Fibroblast of lung (primary cell): Measurements from ENCODE around the gene AGAP4. TPM values are rescaled to one million over a fixed set of nuclear protein-coding genes. Genes with fewer than 3 reads are reported as not detected.
"Not testable (repeated sequence)": the region's sequence is repeated elsewhere in the genome, so short reads cannot be mapped to it uniquely, and the experiment has no call there.

Experiments used
- DNase-seq, 2 donors: peaks; one replicate each; pipeline versions ENCODE4 v3.0.0 to v3.0.0-alpha.2; 2010; ENCODE audit warnings: low read depth in 2 of 2
- H2AFZ ChIP-seq: 2 replicates; pipeline ENCODE4 v1.5.1; 2012; ENCODE audit warnings: low read length, control low read depth, inconsistent platforms
- H3K27ac ChIP-seq: 2 replicates; pipeline ENCODE4 v1.5.1; 2011; ENCODE audit warnings: low read length, control low read depth; ENCODE audit not compliant: insufficient read depth
- H3K27me3 ChIP-seq: 2 replicates; pipeline ENCODE4 v1.5.1; 2011; ENCODE audit warnings: mild to moderate bottlenecking, low read length; ENCODE audit not compliant: control insufficient read depth, insufficient read depth
- H3K36me3 ChIP-seq: 2 replicates; pipeline ENCODE4 v1.5.1; 2011; ENCODE audit warnings: low read length; ENCODE audit not compliant: control insufficient read depth, insufficient read depth
- H3K4me1 ChIP-seq: 2 replicates; pipeline ENCODE4 v1.5.1; 2011; ENCODE audit warnings: low read length; ENCODE audit not compliant: control insufficient read depth, insufficient read depth; ENCODE audit errors: extremely low read depth
- H3K4me2 ChIP-seq: 2 replicates; pipeline ENCODE4 v1.5.1; 2011; ENCODE audit warnings: low read length, control low read depth; ENCODE audit not compliant: insufficient read depth; ENCODE audit errors: extremely low read depth
- H3K4me3 ChIP-seq, 4 experiments: fragments of 200-600 bp in 1 of 4; sonication (generic) in 1 of 4; replicated peaks in 1 of 4; 2 replicates each; pipeline ENCODE4 v1.5.1; 2011 to 2016; ENCODE audit warnings: low read length in 4 of 4, low read depth in 3 of 4, mild to moderate bottlenecking in 3 of 4, control low read depth in 2 of 4, inconsistent platforms in 1 of 4, mixed read lengths in 1 of 4; ENCODE audit not compliant: insufficient read depth in 1 of 4; ENCODE audit errors: control extremely low read depth in 1 of 4
- H3K79me2 ChIP-seq: 2 replicates; pipeline ENCODE4 v1.5.1; 2012; ENCODE audit warnings: mild to moderate bottlenecking, low read length, inconsistent platforms; ENCODE audit not compliant: control insufficient read depth, insufficient read depth
- H3K9ac ChIP-seq: 2 replicates; pipeline ENCODE4 v1.5.1; 2011; ENCODE audit warnings: mild to moderate bottlenecking, low read length, control low read depth; ENCODE audit not compliant: insufficient read depth
- H3K9me3 ChIP-seq: 2 replicates; pipeline ENCODE4 v1.5.1; 2012; ENCODE audit warnings: low read depth, low read length; ENCODE audit not compliant: control insufficient read depth, insufficient read depth
- H4K20me1 ChIP-seq: 2 replicates; pipeline ENCODE4 v1.5.1; 2011; ENCODE audit warnings: low read length; ENCODE audit not compliant: control insufficient read depth, insufficient read depth; ENCODE audit errors: extremely low read depth
- polyA minus RNA-seq: library from RNA; depleted of rRNA, polyadenylated mRNA; stranded (reverse); fragments of >200 nt; gene quantifications from 2 replicates; pipeline ENCODE4 v1.2.3, GENCODE V29; 2011; ENCODE audit warnings: low replicate concordance
- polyA plus RNA-seq, 2 donors: library from polyadenylated mRNA; depleted of rRNA in 1 of 2; stranded (reverse) in 1 of 2; unstranded in 1 of 2; fragments of >200 nt; gene quantifications; 2 replicates each; pipeline ENCODE4 v1.2.1, GENCODE V29; 2011 to 2012; ENCODE audit warnings: missing spikeins in 1 of 2
- total RNA-seq: library from RNA; depleted of rRNA; stranded (reverse); fragments of >200 nt; gene quantifications from 2 replicates; pipeline ENCODE4 v1.2.1, GENCODE V29; 2014

The AGAP4 gene
- 1.8 and 3.3 TPM in 2 replicates for total RNA-seq
- polyA plus RNA-seq: 3.7 and 8.1 TPM in 2 replicates
- 3.0 and 3.5 TPM in 2 replicates for polyA plus RNA-seq (2012)
- 0.79 TPM in 1 of 2 replicates, not detected in the other for polyA minus RNA-seq

DNA sequence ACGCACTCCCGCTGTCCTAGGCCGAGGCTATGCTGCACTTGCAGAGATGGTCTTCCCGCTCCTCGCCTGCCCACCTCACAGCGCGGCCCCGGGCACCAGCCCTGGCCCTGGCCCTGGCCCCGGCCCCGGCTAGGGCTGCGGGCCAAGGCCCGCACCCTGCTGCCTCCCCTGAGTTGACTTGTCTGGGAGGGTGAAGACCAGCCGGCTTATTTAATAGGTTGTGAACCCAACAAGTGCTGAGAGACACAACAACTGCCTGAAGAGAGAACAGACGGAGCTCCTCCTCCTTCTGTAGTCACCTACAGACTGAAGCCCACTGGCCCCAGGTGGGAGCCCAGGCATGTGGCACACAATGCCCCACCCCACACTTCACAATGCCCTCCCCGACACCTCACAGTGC, at the start of gene AGAP4:
TSS of gene AGAP4 (minus strand) at position 101 of the 400 bp plus-strand sequence. CDS start 153 bp downstream, outside the sequence.
- H3K27me3 ChIP-seq, H3K36me3 ChIP-seq, H4K20me1 ChIP-seq, H3K4me1 ChIP-seq, H2AFZ ChIP-seq, H3K9ac ChIP-seq, H3K9me3 ChIP-seq, DNase-seq, H3K4me2 ChIP-seq, H3K27ac ChIP-seq, H3K4me3 ChIP-seq, H3K79me2 ChIP-seq: not testable (repeated sequence)

DNA sequence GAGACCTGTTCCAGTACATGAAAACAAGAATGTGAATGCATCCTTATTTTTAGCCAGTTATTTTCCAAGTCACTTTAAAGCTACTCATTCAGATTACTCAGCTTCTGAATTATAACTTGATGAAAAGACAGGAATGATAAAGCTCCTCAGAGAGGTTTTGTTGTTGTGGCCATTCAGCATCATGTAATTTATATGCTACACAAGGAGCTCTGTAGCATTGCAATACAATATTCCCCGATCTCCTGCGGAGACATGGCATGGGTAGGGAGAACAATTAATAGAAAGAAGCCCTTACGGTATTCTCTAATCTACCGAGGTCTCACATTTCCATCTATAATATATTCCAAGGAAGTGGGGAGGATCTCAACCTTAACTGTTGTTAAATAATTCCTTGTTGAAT, 43.4 kb upstream of the AGAP4 start:
- H3K79me2 ChIP-seq, H2AFZ ChIP-seq, H3K27me3 ChIP-seq, H3K36me3 ChIP-seq, H3K9ac ChIP-seq, H4K20me1 ChIP-seq, H3K27ac ChIP-seq, H3K4me1 ChIP-seq, H3K9me3 ChIP-seq, H3K4me2 ChIP-seq, H3K4me3 ChIP-seq: not testable (repeated sequence)
- DNase-seq: peak in 1 of 2 donors; percentile 9

DNA sequence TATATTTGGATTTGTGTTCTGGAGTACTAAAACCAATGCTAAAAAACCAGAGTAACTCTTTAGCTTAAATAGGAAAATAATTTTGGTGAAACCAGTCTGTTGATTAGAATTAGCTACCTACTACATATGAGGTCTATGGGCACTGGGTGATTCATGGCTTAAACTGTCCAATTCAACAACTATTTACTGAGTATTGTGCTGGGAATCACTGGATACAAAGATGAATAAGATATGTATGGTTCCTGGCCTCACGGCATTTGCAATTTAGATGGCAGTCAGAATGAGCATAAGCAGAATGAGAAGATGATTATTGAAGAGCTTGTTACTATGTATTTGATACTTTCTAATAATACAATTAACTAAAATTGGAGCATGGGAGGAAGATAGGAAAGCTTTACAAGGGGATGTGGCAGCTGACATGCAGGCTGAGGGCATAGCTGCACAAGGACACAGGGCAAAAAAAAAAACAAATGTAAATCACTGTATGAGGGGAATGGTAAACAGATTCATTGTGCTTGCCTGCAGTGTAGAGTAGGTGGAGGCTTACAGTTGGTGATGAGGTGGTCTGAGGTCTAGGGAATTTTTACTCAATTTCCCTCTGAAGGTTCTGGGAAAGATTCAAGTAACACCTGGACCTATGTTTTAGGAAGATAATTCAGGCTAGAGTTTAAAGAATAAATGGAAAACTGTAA, 42.4 kb upstream of the AGAP4 start:
- not testable (repeated sequence) for H3K4me1 ChIP-seq, H3K27ac ChIP-seq, H4K20me1 ChIP-seq, DNase-seq, H3K79me2 ChIP-seq, H3K4me3 ChIP-seq, H2AFZ ChIP-seq, H3K27me3 ChIP-seq, H3K36me3 ChIP-seq, H3K4me2 ChIP-seq, H3K9ac ChIP-seq, H3K9me3 ChIP-seq

DNA sequence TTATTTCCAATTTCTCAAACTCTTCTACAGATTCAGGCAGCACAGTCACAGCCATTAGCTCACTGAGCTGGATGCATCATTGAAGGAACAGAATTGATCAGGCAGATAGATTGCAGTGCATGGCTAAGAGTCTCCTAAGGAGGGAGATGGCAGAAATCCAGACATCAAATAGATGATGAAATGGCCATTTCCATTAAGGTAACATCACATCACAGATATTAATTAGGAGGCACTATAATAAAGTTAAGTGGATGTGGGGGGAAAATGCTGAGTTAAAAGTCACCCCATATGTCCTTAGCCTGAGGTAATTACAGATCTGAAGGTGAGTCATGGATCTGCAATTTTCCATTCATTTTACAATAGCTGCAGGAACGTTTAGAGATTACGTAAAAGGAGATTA, 35.6 kb upstream of the AGAP4 start:
- H3K9me3 ChIP-seq, H3K4me3 ChIP-seq, H3K4me1 ChIP-seq, H4K20me1 ChIP-seq, H3K9ac ChIP-seq, H3K79me2 ChIP-seq, H2AFZ ChIP-seq, H3K27me3 ChIP-seq, H3K27ac ChIP-seq, H3K36me3 ChIP-seq, H3K4me2 ChIP-seq: not testable (repeated sequence)
- DNase-seq: peak in 1 of 2 donors; percentile 23

DNA sequence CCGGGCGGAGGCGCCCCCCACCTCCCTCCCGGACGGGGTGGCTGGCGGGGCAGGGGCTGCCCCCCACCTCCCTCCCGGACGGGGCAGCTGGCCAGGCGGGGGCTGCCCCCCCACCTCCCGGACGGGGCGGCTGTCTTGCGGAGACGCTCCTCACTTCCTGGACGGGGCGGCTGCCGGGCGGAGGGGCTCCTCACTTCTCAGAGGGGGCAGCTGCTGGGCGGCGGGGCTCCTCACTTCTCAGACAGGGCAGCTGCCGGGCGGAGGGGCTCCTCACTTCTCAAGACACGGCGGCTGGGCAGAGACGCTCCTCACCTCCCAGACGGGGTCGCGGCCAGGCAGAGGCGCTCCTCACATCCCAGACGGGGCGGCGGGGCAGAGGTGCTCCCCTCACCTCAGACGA, 18.1 kb upstream of the AGAP4 start:
- not testable (repeated sequence) for H2AFZ ChIP-seq, H3K36me3 ChIP-seq, H3K4me2 ChIP-seq, H3K9ac ChIP-seq, H3K27ac ChIP-seq, H3K27me3 ChIP-seq, H3K79me2 ChIP-seq, DNase-seq, H3K4me3 ChIP-seq, H4K20me1 ChIP-seq, H3K4me1 ChIP-seq, H3K9me3 ChIP-seq

DNA sequence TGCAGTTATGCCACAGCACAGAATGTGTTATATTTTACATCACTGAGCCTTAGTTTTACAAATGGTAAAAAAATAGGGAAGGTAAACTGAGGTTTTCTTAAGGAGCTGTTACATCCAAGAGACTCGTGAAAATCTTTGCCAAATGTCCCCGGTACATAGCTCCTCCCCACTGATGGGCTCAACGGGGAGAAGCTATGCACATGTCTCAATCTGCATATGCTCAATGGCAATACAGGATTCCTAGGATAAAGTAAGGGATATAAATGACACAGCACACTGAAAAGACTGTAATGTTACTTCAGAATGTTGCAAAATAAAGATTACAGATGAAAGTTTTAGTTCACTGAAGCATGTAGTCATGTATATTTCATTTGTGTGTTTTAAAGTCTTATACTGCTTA, 17.0 kb upstream of the AGAP4 start:
- not testable (repeated sequence) for H2AFZ ChIP-seq, H3K79me2 ChIP-seq, H3K27me3 ChIP-seq, H3K4me2 ChIP-seq, H3K9ac ChIP-seq, DNase-seq, H3K36me3 ChIP-seq, H4K20me1 ChIP-seq, H3K4me3 ChIP-seq, H3K4me1 ChIP-seq, H3K27ac ChIP-seq, H3K9me3 ChIP-seq

DNA sequence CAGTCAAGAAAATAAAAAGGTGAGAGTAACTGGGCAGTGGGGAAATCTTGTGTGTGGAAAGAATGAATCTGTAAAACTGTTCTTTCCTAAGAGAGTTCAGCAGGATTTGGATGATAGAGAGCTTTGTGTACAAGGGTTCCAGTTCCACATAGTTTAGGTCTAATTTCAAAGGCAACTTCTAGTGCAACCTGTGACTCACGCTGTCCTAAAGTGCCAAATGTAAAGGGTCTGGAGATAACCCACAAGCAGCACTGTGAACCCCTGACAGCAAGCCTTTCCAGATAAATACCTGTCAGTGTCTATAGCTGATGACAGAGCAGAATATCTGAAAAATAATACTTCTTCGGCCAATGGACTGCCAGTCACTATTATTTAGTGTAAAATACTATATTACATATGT, 16.3 kb upstream of the AGAP4 start:
- not testable (repeated sequence) for H3K9ac ChIP-seq, H3K4me1 ChIP-seq, H3K79me2 ChIP-seq, H3K9me3 ChIP-seq, H3K36me3 ChIP-seq, H3K27me3 ChIP-seq, H3K4me3 ChIP-seq, H3K4me2 ChIP-seq, H3K27ac ChIP-seq, H4K20me1 ChIP-seq, H2AFZ ChIP-seq
- DNase-seq: peak in 1 of 2 donors; percentile 16
